Urothelium cell line (cell line): ENCODE results near the gene NEK11.

Experiments used
- DNase-seq: peaks from one replicate; pipeline ENCODE4 v3.0.0; 2011; ENCODE audit warnings: low spot score, mixed read lengths
- FAIRE-seq: peaks from 2 replicates; lab custom pipeline; 2011; peaks lifted over from hg19 to GRCh38; lab: Jason Lieb, UNC

The NEK11 gene

GRCh38 chr3:131393868-131394267 is 367.2 kb downstream of the NEK11 start:
- no peak for DNase-seq
- FAIRE-seq, result no peak

GRCh38 chr3:131394400-131394799 is 367.7 kb downstream of the NEK11 start:
- DNase-seq (no peak), FAIRE-seq (no peak)

DNA sequence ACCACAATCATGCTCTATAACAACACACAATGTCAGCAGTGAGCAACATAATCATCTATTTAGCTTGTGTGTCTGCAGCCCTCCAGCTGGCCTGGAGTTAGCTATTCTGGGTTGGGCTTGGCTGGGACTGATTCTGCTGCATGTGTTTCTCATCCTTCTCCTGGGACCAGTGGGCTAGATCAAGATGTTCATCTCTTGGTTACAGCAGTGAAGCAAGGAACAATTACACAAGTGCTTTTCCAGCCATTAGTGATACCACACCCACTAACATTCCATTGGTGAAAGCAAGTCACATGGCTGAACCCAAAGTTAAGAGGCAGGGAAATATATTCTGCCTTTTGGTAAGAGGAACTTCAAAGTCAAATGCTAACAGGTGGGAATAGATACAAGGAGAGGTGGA is 369.5 kb downstream of the NEK11 start:
- peak; percentile 5 for FAIRE-seq
- no peak for DNase-seq

- DNase-seq (no peak), FAIRE-seq (no peak)
Observed at GRCh38 chr3:131397889-131398288, 371.2 kb downstream of the NEK11 start.
